PC-9 (cell line): ENCODE measurements around the gene UFM1. TPM values are rescaled to one million over a fixed set of nuclear protein-coding genes. Genes with fewer than 3 reads are reported as not detected.

Experiments used
- BruUV-seq: library from RNA; stranded (reverse); fragments of 400-500 nt; replicated peaks from 2 replicates; lab custom pipeline; 2021; lab: Mats Ljungman, UMichigan
- CTCF ChIA-PET: fragments of 300-600 bp; sonication (Branson Sonifier 250); formaldehyde crosslinking; loops from one replicate; lab custom pipeline; 2022; ENCODE audit warnings: antibody characterized with exemption; lab: Charles Lee
- POLR2A ChIA-PET: fragments of 300-600 bp; sonication (Branson Sonifier 250); formaldehyde crosslinking; loops from one replicate; lab custom pipeline; 2022; ENCODE audit warnings: antibody characterized with exemption; ENCODE audit not compliant: unreplicated experiment; lab: Charles Lee
- DNase-seq, 2 experiments: peaks; one replicate each; pipeline versions ENCODE4 v3.0.0 to v3.0.0-alpha.2; 2015 to 2022; ENCODE audit warnings: mixed read lengths in 1 of 2
- H2AFZ ChIP-seq: fragments of 200-600 bp; sonication (generic); 2 replicates; pipeline ENCODE4 v1.8.1; 2017; ENCODE audit warnings: antibody characterized with exemption
- H3F3A ChIP-seq: fragments of 200-600 bp; sonication (generic); 2 replicates; pipeline ENCODE4 v1.8.1; 2017; ENCODE audit warnings: antibody characterized with exemption, mild to moderate bottlenecking, low read depth; ENCODE audit not compliant: insufficient read depth
- H3K27ac ChIP-seq: fragments of 200-600 bp; sonication (generic); 2 replicates; pipeline ENCODE4 v1.6.1; 2016; ENCODE audit warnings: mixed run types
- H3K27me3 ChIP-seq: fragments of 200-600 bp; sonication (generic); 2 replicates; pipeline ENCODE4 v1.6.1; 2016; ENCODE audit warnings: low read depth, mixed run types; ENCODE audit not compliant: insufficient read depth
- H3K36me3 ChIP-seq: fragments of 200-600 bp; sonication (generic); 2 replicates; pipeline ENCODE4 v1.6.1; 2016; ENCODE audit warnings: low read depth, mixed run types
- H3K4me1 ChIP-seq: fragments of 200-600 bp; sonication (generic); replicated peaks from 2 replicates; pipeline ENCODE4 v1.6.1; 2016; ENCODE audit warnings: mixed run types; ENCODE audit not compliant: insufficient read depth
- H3K4me2 ChIP-seq: fragments of 200-600 bp; sonication (generic); 2 replicates; pipeline ENCODE4 v1.6.1; 2017; ENCODE audit warnings: mixed run types
- H3K4me3 ChIP-seq: fragments of 200-600 bp; sonication (generic); 2 replicates; pipeline ENCODE4 v1.6.1; 2016; ENCODE audit warnings: mixed run types
- H3K79me2 ChIP-seq: fragments of 200-600 bp; sonication (generic); 2 replicates; pipeline ENCODE4 v1.6.1; 2017; ENCODE audit warnings: low read depth, mixed run types
- H3K9me2 ChIP-seq: fragments of 200-600 bp; sonication (generic); 2 replicates; pipeline ENCODE4 v1.8.1; 2017; ENCODE audit warnings: mild to moderate bottlenecking; ENCODE audit not compliant: insufficient read depth
- H3K9me3 ChIP-seq: fragments of 200-600 bp; sonication (generic); 2 replicates; pipeline ENCODE4 v1.8.1; 2016; ENCODE audit warnings: low read depth; ENCODE audit not compliant: insufficient read depth
- H4K20me1 ChIP-seq: fragments of 200-600 bp; sonication (generic); 2 replicates; pipeline ENCODE4 v1.8.1; 2017; ENCODE audit not compliant: insufficient read depth
- CTCF ChIP-seq: fragments of 200-600 bp; sonication (generic); conservative IDR thresholded peaks from 2 replicates; pipeline ENCODE4 v1.6.1; 2017; ENCODE audit warnings: mixed run types, antibody characterized with exemption, mild to moderate bottlenecking, moderate library complexity
- EZH2 ChIP-seq: fragments of 200-600 bp; sonication (generic); IDR thresholded peaks from 2 replicates; pipeline ENCODE4 v1.8.0; 2017; ENCODE audit warnings: antibody characterized with exemption, low read depth
- intact Hi-C: fragments of 100-400 bp; cut with micrococcal nuclease; formaldehyde crosslinking; loops from one replicate; pipeline ENCODE4 v1.10.0; 2022; ENCODE audit not compliant: unreplicated experiment
- total RNA-seq: library from RNA; stranded (reverse); gene quantifications from 2 replicates; pipeline ENCODE4 v1.2.3, GENCODE V29; 2021

UFM1 gene
- total RNA-seq, 1 experiment from 2014 or later, result 32.3 TPM

DNA sequence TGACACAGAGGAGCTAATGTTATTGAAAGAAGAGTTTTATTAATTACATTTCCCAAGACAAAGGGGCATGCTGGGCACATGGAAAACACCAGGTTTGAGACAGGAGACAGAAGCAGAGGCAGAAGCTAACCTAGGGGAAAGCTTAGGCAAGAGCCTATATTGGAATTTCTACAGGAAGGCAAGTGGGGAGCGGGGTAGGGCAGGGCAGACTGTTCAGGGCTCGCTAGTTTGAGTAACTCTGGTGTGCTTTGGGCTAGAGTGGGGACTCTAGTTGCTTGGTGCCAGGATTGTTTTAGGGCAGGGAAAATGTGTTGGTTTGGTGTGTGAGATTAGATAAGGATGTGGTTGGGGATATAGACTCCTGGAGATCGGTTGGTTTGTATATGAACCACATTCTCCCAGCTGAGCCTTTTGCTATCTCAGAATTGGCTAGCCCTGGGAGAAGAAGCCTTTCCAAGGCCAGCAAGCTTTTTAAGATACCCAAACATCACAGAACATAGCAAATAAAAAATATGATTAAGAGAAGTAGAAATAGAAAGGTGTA, 8.4 kb upstream of the UFM1 start:
- H3K27ac ChIP-seq, result no peak overlapping the region
- H3K79me2 ChIP-seq, result no peaks in the 10 kb centered on the region
- intact Hi-C loops, result no loop called here
- no peaks in the 10 kb centered on the region for H3K9me2 ChIP-seq
- H3K4me3 ChIP-seq, result no peak overlapping the region
- no peak for DNase-seq
- H3F3A ChIP-seq, result no peaks in the 10 kb centered on the region
- no TSS peak for BruUV-seq
- TF ChIP-seq CTCF (no peak), EZH2 (no peak)
- H3K4me2 ChIP-seq, result no peak overlapping the region
- no peaks in the 10 kb centered on the region for H3K9me3 ChIP-seq
- ChIA-PET CTCF (no interaction called here), POLR2A (no interaction called here)
- no peaks in the 10 kb centered on the region for H3K27me3 ChIP-seq
- no peaks in the 10 kb centered on the region for H4K20me1 ChIP-seq
- H3K36me3 ChIP-seq, result no peaks in the 10 kb centered on the region
- no peaks in the 10 kb centered on the region for H3K4me1 ChIP-seq
- H2AFZ ChIP-seq, result no peak overlapping the region

DNA sequence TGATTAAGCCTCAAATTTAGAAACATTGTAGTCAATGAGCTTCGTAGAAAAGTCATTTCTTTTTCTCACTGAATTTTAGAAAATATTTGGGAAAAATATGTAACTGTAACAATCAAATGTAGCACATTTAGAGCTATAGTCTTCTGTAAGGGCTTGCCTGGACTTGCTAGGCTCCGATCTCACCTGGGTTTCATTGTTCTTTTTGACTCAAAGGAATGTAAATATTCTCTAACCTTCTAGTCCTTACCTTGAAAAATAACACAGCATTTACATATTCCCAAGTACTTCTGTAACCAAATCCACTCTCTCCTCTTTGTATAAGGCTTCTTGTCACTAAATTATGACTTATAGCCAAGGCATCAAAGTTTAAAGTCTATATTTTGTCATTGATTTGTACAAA, 2.9 kb upstream of the UFM1 start:
- Histone ChIP-seq H3K36me3 (peaks cover 11% of the 10 kb centered on the region; the same call in 1 of the 2 replicates), H3K4me2 (no peak overlapping the region), H2AFZ (no peak overlapping the region), H3F3A (peaks cover 8% of the 10 kb centered on the region; the same call in 1 of the 2 replicates), H3K27ac (no peak overlapping the region), H3K4me1 (peaks cover 22% of the 10 kb centered on the region), H3K9me2 (no peaks in the 10 kb centered on the region), H3K79me2 (peaks cover 20% of the 10 kb centered on the region), H3K27me3 (no peaks in the 10 kb centered on the region), H3K9me3 (no peaks in the 10 kb centered on the region), H3K4me3 (no peak overlapping the region), H4K20me1 (no peaks in the 10 kb centered on the region)
- ChIA-PET POLR2A (no interaction called here), CTCF (no interaction called here)
- DNase-seq, result no peak
- TF ChIP-seq CTCF (no peak), EZH2 (no peak)
- no TSS peak for BruUV-seq
- intact Hi-C loops, result no loop called here

- H3K4me3 ChIP-seq, result peak overlapping the region; percentile 84
- peaks cover 22% of the 10 kb centered on the region for H3K4me1 ChIP-seq
- H3K4me2 ChIP-seq, result peak overlapping the region; percentile 92
- H2AFZ ChIP-seq, result peak overlapping the region; percentile 93
- peaks cover 25% of the 10 kb centered on the region; the same call in 1 of the 2 replicates for H3K36me3 ChIP-seq
- no peaks in the 10 kb centered on the region for H3K9me3 ChIP-seq
- DNase-seq, result peak; percentile 4 to 57
- ChIA-PET POLR2A (interaction anchor here (0.5 to 1.0 kb wide), 6 partner anchors 122 to 694 kb away, joined by 3 to 13 read pairs (median 6); no protein-coding TSS in a partner anchor), CTCF (no interaction called here)
- peaks cover 33% of the 10 kb centered on the region for H3K79me2 ChIP-seq
- no peak for TF ChIP-seq CTCF
- no peak for TF ChIP-seq EZH2
- no peaks in the 10 kb centered on the region for H3K27me3 ChIP-seq
- intact Hi-C loops, result loop anchor here (1.0 to 2.0 kb wide), 2 partner anchors 40 to 479 kb away; no protein-coding TSS in a partner anchor
- peaks cover 8% of the 10 kb centered on the region; the same call in 1 of the 2 replicates for H3F3A ChIP-seq
- H4K20me1 ChIP-seq, result peaks cover 6% of the 10 kb centered on the region; the same call in 1 of the 2 replicates
- H3K27ac ChIP-seq, result peak overlapping the region; percentile 83
- H3K9me2 ChIP-seq, result no peaks in the 10 kb centered on the region
- BruUV-seq, result TSS peak; percentile 66
These were observed 726 bp upstream of the UFM1 start for GRCh38 chr13:38348861-38349389.
